Measurements from ENCODE around the gene AKAP11.
A peak's percentile ranks its signal among the peaks of the same experiment; 100 is the strongest.

AKAP11 gene

DNA sequence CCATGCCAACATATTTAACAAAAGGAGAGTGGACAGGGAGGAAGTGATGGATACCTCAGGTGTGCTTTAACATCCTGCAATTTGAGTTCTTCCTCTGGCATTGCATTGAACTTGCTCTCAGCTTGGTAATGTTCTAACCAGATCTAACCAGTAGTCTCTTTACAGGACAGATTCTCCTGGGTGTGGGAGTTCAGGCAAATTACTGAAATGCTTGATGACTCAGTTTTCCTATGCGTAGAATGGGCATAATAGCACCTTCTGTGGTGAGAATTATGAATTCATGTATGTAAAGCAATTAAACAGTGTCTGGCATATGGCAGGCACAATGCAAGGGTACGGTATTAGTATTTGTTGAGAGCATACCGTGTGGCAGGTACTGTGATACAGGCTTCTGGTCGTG is 3.6 kb downstream of the AKAP11 start:
- no peak for DNase-seq

DNA sequence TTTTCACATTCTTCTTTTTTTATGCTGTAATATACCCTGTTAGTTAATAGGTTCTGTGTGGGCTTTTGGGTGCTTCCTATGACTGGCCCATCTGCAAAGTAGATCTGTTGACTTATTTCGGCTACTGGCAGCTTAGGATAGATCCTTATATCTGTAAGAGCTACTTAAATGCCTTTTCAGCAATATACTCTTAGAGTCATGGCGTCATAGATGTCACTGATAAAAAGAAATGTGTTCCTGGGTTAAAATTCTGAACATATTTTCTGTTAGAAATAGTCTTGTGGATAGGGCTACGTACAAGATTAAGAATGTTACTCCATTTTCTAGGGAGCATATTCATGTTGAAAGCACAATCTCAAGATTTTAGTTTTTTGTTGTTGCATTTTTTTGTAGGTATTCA is 4.7 kb downstream of the AKAP11 start:
- no peak for DNase-seq

DNA sequence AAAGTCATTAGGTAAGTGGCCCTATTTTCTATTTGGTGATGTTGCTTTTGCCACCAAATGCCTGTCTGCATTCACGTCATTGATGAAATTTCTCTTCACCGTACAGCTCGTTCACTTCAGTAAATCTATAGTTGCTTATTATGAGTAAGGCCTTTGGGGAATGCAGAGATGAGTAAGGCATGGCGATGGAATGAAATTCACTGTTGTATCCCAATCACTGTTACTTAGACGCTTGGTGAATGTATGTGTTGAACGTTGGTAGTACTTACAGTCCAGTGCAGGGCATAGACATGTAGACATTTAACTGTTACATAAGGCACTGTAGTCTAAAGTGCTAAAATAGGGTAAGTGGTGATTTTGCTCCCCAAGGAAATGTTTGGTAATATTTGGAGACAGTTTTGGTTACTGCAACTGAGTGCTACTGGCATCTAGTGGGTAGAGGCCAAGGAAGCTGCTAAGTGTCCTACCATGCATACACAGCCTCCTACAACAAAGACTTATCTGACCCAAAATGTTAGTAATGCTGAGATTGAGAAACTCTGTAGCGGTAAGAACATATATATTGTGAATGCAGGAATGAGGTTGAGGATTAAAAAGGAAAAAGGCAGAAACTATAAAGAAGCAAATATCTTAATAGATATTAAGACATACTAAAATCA is 5.8 kb downstream of the AKAP11 start:
- DNase-seq = no peak

DNA sequence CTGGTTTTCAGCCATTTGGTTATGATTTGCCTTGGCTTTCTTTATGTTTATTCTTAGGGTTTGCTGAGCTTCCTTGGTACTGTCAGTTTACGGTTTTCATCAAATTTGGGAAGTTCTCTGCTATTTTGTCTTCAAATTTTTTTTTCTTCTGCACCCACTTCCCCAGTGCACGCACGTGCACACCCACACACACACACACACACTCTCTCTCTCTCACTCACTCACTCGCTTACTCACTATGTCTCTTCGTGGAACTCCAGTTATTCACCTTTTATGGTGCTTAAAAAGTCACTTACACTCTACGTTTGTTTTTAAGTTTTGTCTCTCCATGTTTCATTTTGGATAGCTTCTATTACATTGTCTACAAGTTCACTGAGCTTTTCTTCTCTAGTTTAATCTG is 7.1 kb downstream of the AKAP11 start:
- peak; percentile 57 to 74 (median 70) for DNase-seq

DNA sequence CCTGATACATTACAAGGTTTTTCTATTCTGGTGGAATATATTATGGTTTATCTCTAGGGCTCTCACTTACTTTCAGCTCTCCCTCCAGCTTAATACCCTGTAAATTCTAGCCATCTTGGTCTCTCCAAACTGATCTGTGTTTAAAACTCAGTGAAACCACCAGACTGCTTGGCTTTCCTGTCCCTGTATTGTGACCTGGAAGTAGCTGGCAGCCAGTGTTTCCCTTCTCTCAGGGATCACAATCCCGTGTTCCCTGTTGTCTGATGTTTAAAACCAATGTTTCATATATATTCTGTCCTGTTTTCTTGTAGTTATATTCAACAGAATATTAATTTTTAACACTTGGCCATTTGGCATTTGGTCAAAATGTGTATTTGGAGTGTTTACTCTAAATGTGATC is 8.0 kb downstream of the AKAP11 start:
- DNase-seq = no peak

DNA sequence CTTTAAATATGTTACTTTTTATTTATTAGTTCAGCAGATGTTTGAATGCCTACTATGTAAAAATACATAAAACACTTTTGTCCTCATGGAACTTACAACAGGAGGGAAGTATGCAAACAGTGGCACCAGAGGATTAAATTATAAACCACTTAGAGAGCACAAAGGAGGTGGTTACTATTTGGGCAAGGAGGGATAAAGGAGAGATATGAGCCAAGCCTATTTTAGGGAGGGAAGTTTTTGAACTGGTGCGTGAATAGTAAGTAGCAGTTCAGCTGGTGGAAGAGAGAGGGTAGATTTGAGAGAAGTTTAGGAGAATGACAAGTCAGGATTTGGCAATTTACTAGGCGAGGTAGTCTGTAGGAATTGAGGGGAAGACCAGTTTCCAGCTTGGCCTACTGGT is 8.6 kb downstream of the AKAP11 start:
- no peak for DNase-seq

DNA sequence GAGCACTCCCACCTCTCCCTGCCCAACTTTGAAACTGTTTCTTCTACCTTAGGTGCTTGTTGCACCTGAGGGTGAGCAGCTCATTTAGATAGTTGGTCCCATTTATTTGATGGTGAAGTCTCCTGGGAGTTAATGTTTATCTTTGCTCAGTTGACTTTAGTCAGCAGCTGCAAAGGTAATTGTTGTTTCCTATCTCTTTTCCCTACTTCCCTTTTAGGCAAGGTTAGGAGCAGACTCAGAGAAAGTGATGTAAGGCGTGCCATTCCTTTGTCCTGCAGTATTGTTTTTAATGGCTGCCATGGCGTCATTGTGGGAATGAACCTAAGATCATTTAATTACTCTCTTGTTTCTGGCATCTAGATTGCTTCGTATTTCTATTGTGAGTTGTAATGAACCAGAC is 11.6 kb downstream of the AKAP11 start:
- no peak for DNase-seq

DNA sequence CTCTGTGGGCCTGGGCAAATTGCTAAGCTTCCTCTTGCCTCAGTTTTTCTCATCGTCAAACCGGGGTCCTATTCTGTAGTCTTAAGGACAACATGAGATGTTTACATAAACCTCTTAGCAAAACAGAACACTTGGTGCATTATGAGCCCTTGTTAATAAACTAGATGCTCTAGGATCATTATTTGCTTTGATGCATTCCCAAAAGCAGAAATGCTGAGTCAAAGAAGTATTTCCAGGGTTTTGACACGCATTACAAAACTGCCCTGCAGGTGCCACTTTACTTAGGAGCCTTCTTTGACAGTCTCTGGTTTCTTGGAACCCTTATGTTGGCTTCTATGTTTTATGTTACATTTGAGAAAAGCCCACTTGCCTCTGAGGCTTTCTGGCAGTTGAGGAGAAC is 12.1 kb downstream of the AKAP11 start:
- DNase-seq = no peak

DNA sequence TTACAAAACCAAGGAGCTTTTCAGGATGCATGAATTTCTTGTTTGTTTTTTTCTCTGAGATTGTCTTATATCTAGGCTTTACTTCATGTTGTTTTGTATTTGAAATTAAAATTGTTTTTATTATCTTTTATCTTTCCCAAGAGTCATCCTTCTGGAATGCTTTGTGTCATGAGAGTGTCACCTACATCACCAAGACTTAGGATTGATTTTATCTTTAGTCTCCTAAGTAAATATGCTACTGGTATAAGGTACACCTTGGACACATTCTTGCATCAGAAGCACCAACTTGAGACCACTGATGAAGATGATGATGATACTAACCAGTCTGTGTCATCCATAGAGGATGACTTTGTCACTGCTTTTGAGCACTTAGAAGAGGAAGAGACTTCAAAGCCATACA is 26.4 kb downstream of the AKAP11 start:
- DNase-seq = no peak

DNA sequence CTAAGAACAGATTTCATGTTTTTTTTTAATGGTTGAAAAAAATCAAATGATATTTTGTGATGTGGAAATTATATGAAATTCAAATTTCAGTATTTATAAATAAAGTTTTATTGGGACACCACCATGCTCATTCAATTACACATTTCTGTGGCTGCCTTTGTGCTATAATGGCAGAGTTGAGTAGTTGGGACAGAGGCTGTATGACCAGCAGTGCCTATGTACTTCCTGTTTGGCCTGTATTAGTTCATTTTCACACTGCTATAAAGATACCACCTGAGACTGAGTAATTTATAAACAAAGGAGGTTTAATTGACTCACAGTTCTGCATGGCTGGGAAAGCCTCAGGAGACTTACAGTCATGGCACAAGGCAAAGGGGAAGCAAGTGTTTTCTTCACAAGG is 33.6 kb downstream of the AKAP11 start:
- no peak for DNase-seq

DNA sequence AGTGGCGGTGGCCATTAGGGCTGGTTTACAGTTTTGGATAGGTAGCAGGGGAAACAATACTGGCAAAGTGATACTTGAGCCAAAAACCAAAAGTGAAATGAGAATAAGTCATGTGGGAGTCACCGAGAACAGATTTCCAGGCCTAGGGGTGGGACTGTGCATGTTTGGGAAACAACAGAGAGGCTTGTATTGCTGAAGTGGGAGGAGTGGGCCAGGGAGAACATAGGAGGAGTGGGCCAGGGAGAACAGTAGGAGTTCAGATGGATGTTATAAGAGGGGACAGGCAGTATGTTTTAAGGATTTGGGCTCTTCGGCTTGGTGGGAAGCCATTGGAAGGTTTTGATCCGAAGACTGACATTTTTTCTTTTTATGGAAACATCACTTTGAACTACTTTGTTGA is 35.5 kb downstream of the AKAP11 start:
- DNase-seq = no peak

DNA sequence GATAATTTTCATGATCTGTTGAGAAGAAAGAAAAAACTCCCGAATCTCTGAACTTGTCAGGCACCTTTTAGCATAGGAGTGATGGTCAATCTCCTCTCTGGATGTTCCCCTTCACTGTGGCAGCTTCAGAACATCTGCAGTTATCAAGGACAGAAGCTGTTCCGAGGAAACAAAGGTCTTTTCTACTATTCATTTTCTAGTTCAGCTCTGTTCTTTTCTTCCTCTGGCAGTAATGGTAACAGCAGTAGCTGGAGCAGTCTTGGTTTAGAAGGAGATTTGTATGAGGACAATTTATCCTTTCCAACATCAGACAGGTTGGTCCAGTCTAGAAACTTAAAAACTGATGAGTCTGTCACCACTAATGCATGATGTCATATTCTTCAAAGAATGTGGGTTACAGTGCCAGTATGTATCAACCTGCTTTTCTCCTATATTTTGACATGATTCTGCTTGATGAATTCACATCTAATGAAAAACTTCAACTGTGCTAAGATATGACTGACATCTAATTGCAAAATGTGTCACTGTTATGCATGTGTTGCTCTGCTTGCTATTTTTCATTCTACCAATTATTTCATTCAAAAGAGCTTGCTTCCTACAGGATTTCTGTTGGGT is 41.0 kb downstream of the AKAP11 start:
- DNase-seq = no peak

DNA sequence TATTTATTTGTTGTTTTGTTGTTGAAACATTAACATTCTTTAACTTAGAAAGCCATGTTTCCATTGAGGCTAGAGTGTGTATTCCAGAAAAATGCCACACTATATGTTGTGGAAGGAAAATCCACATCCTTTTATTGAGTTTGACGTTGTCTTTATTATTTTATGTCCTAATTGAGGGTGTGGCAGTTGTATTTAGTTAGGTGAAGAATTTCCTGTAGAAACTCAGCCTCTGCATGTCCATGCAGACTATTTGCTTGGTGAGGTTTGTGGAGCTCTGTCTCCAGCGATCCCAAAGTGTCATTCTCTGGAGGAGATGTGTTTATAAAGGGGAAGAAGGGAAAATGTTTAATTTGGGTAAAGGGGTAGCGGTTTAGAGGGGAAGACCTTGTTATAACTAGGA is 46.6 kb downstream of the AKAP11 start:
- DNase-seq = no peak

DNA sequence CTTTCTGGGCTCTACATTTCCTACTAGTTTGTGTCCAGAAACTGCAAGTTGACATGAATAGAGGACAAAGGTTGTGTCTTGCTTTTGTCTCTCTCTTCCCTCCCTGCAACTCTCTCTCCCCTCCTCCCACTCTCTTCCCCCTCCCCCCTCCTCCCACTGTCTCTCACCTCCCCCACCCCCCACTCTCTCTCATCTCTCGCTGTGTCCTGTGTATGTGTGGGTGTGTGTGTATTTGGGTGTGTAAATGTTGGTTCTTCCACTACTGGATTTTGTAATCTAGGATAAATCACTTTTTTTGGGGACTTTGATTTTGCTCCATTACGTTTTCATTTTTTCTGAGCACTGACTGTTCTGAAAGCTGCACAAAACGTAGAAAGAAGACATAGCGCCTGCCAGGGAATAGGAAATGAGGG is 48.4 kb downstream of the AKAP11 start:
- DNase-seq = no peak

DNA sequence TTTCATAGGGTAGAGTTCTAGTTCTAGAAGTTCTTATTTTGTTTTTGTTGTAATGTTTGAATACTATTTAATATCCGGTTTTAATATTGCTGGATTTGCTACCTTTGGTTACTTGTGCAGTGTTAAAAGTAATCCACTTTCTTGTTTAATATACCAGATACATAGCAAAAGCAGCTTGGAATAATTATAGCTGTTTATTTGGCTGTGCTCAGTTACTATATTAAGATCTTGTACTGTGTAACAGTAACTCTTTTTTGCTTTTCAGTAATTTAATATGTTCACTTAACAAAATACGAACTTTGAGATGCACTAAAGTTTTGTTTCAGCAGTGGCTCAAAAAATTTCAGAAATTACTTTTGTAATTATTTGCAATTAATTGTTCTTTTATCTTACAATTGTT is 50.9 kb downstream of the AKAP11 start:
- no peak for DNase-seq

DNA sequence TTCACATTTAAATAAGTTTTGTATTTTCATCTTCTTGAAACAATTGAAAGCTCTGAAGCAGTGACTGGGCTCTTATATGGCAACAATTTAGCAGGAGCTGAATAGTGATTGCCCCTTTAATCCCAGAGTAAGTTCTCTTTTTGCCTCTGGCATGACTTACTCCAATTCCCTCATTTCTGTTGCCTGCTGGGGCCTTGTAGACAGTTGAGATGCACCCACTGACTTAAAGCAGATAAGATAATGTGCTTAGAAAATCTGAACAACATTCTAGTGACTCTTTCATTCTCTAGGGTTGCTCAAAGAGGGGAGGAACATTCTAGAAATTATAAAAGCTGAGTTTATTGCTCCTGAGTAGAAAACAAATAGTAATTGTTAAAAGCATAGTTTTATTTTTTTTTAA is 52.8 kb downstream of the AKAP11 start:
- DNase-seq = no peak

DNA sequence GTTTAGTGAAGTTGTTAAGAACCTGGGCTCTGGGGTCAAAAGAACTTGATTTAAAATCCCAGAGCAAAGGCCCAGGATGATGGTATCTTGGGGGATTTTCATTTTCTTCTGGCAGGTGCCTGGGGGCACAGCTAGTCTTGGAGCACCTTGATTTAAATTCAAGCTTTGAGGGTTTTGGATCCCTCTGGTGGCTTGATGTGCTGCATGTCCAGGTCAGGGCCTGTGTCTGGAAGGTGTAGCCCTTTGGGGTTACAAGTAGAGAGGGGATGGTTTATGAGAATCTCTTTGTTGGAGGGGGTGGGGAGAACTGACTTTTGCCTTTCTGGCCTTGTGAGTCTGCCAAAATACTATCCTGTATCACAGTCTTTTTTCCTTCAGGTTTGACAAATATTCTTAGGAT is 55.8 kb downstream of the AKAP11 start:
- DNase-seq = no peak

DNA sequence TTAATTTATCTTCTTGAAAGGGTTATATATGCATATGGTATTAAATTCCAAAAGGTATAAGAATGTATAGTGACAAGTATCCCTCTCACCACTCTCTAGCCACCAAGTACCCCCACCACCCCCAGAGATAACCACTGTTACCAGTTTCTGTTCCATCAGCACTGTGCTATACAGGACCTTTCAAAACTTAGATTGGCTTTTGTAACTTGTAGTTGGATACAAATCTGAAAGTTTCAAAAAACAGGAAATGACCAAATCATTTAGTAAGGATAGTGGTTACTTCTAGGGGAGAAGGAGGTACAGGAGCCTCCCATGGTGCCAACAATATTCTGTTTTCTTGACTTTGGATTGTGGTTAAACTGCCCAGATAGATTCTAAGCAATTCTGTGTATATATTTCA is 56.7 kb downstream of the AKAP11 start:
- peak in 2 of 3 donors; percentile 3 to 6 for DNase-seq

DNA sequence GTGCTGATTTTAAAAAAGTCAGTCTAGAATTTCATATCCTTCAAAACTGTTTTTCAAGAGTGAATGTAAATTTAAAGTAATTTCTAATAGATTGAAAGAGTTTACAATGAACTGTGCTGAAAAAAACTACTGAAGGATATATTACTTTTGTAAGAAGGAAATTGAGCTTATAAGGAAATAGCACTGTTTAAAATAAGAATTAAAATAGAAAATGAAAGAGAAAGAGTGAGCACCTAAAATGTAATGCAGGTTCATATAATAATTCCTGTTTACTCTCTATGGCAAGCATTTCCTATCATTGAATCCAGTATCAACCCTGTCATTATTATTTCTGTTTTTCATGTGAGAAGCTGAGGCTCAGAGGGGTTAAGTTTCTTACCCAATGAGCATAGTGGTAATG is 57.3 kb downstream of the AKAP11 start:
- DNase-seq = no peak

DNA sequence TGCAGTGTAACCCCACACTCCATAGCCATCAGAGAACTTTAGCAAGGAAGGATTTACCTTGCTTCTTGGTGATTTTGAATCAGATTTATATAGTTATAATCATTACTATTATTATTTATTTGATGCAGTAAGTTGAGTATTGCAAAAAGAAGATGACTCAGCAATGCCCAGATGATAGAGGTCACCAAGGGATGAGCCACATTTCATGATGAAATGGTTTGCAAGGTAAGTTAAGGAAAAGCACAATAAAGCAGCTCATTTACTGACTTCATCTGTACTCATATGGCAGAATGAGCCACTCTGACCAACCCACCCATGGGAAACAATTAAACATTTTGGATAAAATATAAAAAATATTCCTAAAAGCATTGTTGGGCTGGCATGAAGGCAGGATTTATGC is 59.1 kb downstream of the AKAP11 start:
- no peak for DNase-seq

DNA sequence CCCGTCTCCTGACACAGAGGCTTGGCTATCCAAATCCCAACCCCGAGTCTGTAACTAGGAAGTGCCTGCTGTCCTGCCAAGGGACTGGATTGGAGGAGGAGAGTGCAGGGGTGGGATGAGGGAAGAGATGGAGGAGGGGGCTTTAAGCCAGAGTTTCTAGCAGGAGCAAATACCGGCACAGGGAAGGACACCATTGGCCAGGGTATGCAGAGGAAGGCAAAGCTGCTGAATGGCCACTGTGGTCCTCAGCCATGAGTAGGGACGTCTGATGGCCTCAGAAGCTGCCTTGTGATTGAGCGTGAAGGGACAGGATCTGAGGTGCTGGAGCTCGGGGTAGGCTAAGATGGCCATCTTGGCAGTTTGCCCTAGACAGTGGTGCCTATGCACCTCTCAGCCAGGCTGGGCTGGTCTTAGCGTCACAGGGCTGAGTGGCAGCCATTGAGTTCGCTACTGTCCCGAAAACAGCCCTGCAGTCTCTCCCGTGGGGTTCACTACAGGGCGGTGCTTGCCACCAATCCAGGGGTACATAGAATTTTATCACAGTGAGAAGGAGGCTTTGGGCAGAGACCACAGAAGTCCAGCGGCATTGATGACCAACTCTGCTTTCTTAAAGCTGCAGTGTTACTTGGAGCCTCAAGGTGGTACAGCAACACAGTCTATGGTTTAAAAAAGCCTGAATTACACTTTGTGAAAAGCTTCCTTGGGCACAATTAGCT is 61.8 kb downstream of the AKAP11 start:
- peak in 2 of 3 donors; percentile 2 to 26 for DNase-seq

DNA sequence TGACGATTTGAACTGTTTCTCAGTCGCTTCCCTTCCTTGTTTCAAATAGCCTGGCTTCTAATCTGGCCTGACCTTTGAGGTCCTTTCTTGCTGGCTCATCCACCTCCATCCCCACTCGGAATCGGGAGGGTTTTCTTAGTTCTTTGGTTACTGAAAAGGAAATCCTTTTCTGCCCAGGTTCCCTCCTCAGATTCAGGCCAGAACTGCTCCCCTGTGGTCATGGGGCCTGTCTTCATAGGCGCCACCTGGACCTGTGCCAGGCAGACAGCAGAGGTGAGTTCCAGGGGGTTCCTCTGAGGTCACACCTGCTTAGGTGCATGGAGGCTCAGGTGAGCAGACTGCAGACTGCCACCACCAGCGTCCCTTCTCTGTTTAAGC is 62.4 kb downstream of the AKAP11 start:
- no peak for DNase-seq

DNA sequence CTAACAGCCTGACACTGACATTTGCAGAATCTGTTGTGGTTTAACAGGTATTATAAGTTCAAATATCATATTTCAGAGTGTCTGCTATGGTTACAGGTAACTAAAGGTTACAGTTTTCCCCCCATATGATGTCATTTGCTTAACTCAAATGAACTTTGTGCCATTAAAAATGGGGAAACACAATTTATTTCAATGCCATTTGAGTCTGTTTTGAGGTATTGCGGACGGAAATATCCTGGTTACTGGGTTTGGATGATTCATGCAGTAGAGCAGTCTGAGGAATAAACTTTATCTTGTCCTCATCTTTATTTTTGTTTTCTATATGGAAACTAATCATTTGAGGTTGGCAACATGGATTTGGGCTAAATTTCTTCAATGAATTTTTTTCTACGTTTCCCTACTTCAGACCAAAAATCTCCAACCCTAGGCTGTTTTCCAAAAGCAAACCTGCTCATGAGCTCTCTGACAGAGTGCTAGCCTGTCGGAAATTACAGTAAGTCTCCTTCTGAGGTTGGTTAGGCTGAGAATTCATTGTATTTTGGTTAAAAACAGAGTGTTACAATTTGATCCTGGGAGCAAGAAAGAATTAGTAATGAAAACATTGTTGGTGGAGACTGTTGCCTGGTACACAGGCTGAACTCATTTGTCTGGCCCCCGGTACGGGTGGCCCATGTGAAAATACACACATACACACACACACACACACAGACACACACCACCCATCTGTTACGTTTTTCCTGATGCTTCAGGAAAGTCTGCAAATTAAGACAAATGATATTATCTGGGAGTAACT is 66.1 kb downstream of the AKAP11 start:
- peak in 1 of 3 donors; percentile 7 for DNase-seq

DNA sequence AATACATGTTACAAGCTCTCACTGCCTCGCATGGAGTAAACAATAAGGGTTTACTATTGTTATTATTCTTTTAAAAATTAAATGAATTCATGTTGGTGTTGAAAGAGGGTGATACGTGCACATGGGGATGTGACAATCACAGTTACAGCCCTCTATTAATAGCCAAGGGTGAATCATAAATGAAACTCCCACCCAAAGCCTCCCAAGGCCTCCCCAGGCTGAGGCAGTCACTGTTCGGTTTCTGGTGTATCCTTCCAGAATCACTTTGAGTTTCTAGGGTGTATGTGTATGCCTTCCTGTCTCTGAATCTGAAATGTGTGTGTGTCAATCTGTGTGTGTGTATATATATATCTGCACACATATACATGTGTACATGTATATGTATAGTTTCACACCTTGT is 73.4 kb downstream of the AKAP11 start:
- DNase-seq = peak; percentile 15 to 34 (median 20)
